ENCODE results near the gene MAPK11. TPM values are rescaled to one million over a fixed set of nuclear protein-coding genes. Genes with fewer than 3 reads are reported as not detected.

MAPK11 gene
- polyA plus RNA-seq, 3 donors from 2014 or later: 0.12 to 0.22 TPM; not detected in 1

GRCh38 chr22:50296658-50297490, 26.7 kb upstream of the MAPK11 start:
- H3K4me1 Mint-ChIP-seq: peaks cover 0 to 2% of the 10 kb centered on the region in 2 donors
- no peaks in the 10 kb centered on the region for H3K36me3 Mint-ChIP-seq
- H3K27ac Mint-ChIP-seq: no peak overlapping the region
- no peak for DNase-seq
- H3K9me3 Mint-ChIP-seq: no peaks in the 10 kb centered on the region
- H3K4me3 Mint-ChIP-seq: no peak overlapping the region
- peaks cover 2 to 6% (median 5%) of the 10 kb centered on the region in 3 donors for H3K27me3 Mint-ChIP-seq (ENCODE audit: low read depth in 3 of 3)

- H3K27me3 Mint-ChIP-seq (ENCODE audit: low read depth in 3 of 3): peaks cover 2 to 5% (median 3%) of the 10 kb centered on the region in 3 donors
- H3K4me3 Mint-ChIP-seq: no peak overlapping the region
- no peaks in the 10 kb centered on the region for H3K36me3 Mint-ChIP-seq
- no peak overlapping the region for H3K27ac Mint-ChIP-seq
- no peak for DNase-seq
- no peaks in the 10 kb centered on the region for H3K9me3 Mint-ChIP-seq
- H3K4me1 Mint-ChIP-seq: peaks cover 0 to 2% of the 10 kb centered on the region in 2 donors
Measured at GRCh38 chr22:50294319-50294656, 24.1 kb upstream of the MAPK11 start.

- no peak for DNase-seq
- peaks cover 0 to 2% of the 10 kb centered on the region in 2 donors for H3K4me1 Mint-ChIP-seq
- H3K27ac Mint-ChIP-seq: no peak overlapping the region
- H3K4me3 Mint-ChIP-seq: no peak overlapping the region
- peaks cover 2 to 5% (median 3%) of the 10 kb centered on the region in 3 donors for H3K27me3 Mint-ChIP-seq (ENCODE audit: low read depth in 3 of 3)
- H3K9me3 Mint-ChIP-seq: no peaks in the 10 kb centered on the region
- no peaks in the 10 kb centered on the region for H3K36me3 Mint-ChIP-seq
Measured at GRCh38 chr22:50293441-50294318, 23.5 kb upstream of the MAPK11 start.

GRCh38 chr22:50292643-50293440, 22.7 kb upstream of the MAPK11 start:
- Mint-ChIP-seq H3K27me3 (ENCODE audit: low read depth in 3 of 3) (peaks cover under 1 to 5% (median 3%) of the 10 kb centered on the region in 3 donors), H3K4me1 (peaks cover 0 to 2% of the 10 kb centered on the region in 2 donors), H3K27ac (no peak overlapping the region), H3K9me3 (no peaks in the 10 kb centered on the region), H3K36me3 (no peaks in the 10 kb centered on the region), H3K4me3 (no peak overlapping the region)
- DNase-seq: no peak

GRCh38 chr22:50289942-50290630, 19.9 kb upstream of the MAPK11 start:
- no peaks in the 10 kb centered on the region for H3K9me3 Mint-ChIP-seq
- no peak overlapping the region for H3K4me3 Mint-ChIP-seq
- peaks cover 0 to 2% of the 10 kb centered on the region in 2 donors for H3K4me1 Mint-ChIP-seq
- no peaks in the 10 kb centered on the region for H3K36me3 Mint-ChIP-seq
- no peak for DNase-seq
- peaks cover 0 to 5% (median 0%) of the 10 kb centered on the region in 3 donors for H3K27me3 Mint-ChIP-seq (ENCODE audit: low read depth in 3 of 3)
- H3K27ac Mint-ChIP-seq: no peak overlapping the region

- no peak overlapping the region for H3K4me3 Mint-ChIP-seq
- H3K27me3 Mint-ChIP-seq (ENCODE audit: low read depth in 3 of 3): peaks cover 0 to 5% (median 0%) of the 10 kb centered on the region in 3 donors
- no peak for DNase-seq
- H3K4me1 Mint-ChIP-seq: peaks cover 0 to 2% of the 10 kb centered on the region in 2 donors
- H3K9me3 Mint-ChIP-seq: no peaks in the 10 kb centered on the region
- no peak overlapping the region for H3K27ac Mint-ChIP-seq
- H3K36me3 Mint-ChIP-seq: no peaks in the 10 kb centered on the region
Measured at GRCh38 chr22:50289151-50289941, 19.2 kb upstream of the MAPK11 start.

GRCh38 chr22:50287731-50288130, 17.6 kb upstream of the MAPK11 start:
- no peak overlapping the region for H3K4me3 Mint-ChIP-seq
- H3K27ac Mint-ChIP-seq: no peak overlapping the region
- no peaks in the 10 kb centered on the region for H3K36me3 Mint-ChIP-seq
- H3K4me1 Mint-ChIP-seq: peaks cover 0 to 2% of the 10 kb centered on the region in 2 donors
- no peak for DNase-seq
- peaks cover 0 to 3% (median 0%) of the 10 kb centered on the region in 3 donors for H3K27me3 Mint-ChIP-seq (ENCODE audit: low read depth in 3 of 3)
- no peaks in the 10 kb centered on the region for H3K9me3 Mint-ChIP-seq

- no peak for DNase-seq
- H3K36me3 Mint-ChIP-seq: no peaks in the 10 kb centered on the region
- H3K27me3 Mint-ChIP-seq (ENCODE audit: low read depth in 3 of 3): no peaks in the 10 kb centered on the region
- no peak overlapping the region for H3K4me3 Mint-ChIP-seq
- no peak overlapping the region for H3K27ac Mint-ChIP-seq
- no peaks in the 10 kb centered on the region for H3K9me3 Mint-ChIP-seq
- no peaks in the 10 kb centered on the region for H3K4me1 Mint-ChIP-seq
Measured at GRCh38 chr22:50286701-50287318, 16.6 kb upstream of the MAPK11 start.

GRCh38 chr22:50286275-50286674, 16.1 kb upstream of the MAPK11 start:
- no peak for DNase-seq
- no peaks in the 10 kb centered on the region for H3K27me3 Mint-ChIP-seq (ENCODE audit: low read depth in 3 of 3)
- H3K4me1 Mint-ChIP-seq: no peaks in the 10 kb centered on the region
- H3K4me3 Mint-ChIP-seq: no peak overlapping the region
- no peaks in the 10 kb centered on the region for H3K36me3 Mint-ChIP-seq
- H3K27ac Mint-ChIP-seq: no peak overlapping the region
- no peaks in the 10 kb centered on the region for H3K9me3 Mint-ChIP-seq

- no peak overlapping the region for H3K4me3 Mint-ChIP-seq
- DNase-seq: no peak
- no peaks in the 10 kb centered on the region for H3K36me3 Mint-ChIP-seq
- H3K27ac Mint-ChIP-seq: no peak overlapping the region
- H3K4me1 Mint-ChIP-seq: no peaks in the 10 kb centered on the region
- peaks cover 0 to 2% (median 0%) of the 10 kb centered on the region in 3 donors for H3K27me3 Mint-ChIP-seq (ENCODE audit: low read depth in 3 of 3)
- no peaks in the 10 kb centered on the region for H3K9me3 Mint-ChIP-seq
Measured at GRCh38 chr22:50285568-50286229, 15.5 kb upstream of the MAPK11 start.

- peaks cover 0 to 2% (median 0%) of the 10 kb centered on the region in 3 donors for H3K27me3 Mint-ChIP-seq (ENCODE audit: low read depth in 3 of 3)
- H3K4me1 Mint-ChIP-seq: no peaks in the 10 kb centered on the region
- no peak for DNase-seq
- no peaks in the 10 kb centered on the region for H3K36me3 Mint-ChIP-seq
- no peaks in the 10 kb centered on the region for H3K9me3 Mint-ChIP-seq
- no peak overlapping the region for H3K27ac Mint-ChIP-seq
- no peak overlapping the region for H3K4me3 Mint-ChIP-seq
Measured at GRCh38 chr22:50284479-50284878, 14.3 kb upstream of the MAPK11 start.

- Mint-ChIP-seq H3K36me3 (no peaks in the 10 kb centered on the region), H3K9me3 (no peaks in the 10 kb centered on the region), H3K27ac (no peak overlapping the region), H3K27me3 (ENCODE audit: low read depth in 3 of 3) (peaks cover 0 to 2% (median 0%) of the 10 kb centered on the region in 3 donors), H3K4me1 (no peaks in the 10 kb centered on the region), H3K4me3 (no peak overlapping the region)
- no peak for DNase-seq
Measured at GRCh38 chr22:50283821-50284220, 13.6 kb upstream of the MAPK11 start.
